22Rv1 (cell line): ENCODE measurements around the gene RNLS.

Experiments
- H3K27ac ChIP-seq: fragments of 450-650 bp; 2 replicates; pipeline ENCODE4 v1.5.1; 2017
- ZFX ChIP-seq: fragments of 450-650 bp; IDR thresholded peaks from 2 replicates; pipeline ENCODE4 v1.6.1; 2017; ENCODE audit warnings: antibody characterized with exemption, borderline replicate concordance
- TF ChIP-seq, protein P1 (sequence below): fragments of 450-650 bp; IDR thresholded peaks from 2 replicates; pipeline ENCODE4 v1.5.1; 2017; ENCODE audit warnings: mild to moderate bottlenecking

Gene RNLS

DNA sequence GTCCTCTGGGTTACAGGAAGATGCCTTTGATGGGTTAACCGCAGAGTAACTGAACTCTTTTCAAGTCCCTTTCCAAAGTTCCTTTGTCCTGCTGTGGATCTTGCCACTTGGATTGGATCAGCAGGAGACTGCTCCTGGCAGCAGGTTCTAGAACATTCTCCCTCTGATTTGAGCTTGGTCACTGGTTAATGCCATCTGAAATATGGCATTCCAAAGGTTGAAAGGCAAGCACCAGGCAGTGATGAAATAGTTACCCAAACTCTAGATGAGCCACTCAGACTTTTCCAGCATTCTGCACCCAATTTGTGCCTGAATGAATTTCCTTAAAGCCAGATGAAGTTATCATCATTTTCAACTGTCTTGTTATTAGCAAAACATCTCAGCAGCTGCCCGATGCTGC, 343.9 kb downstream of the RNLS start:
- H3K27ac ChIP-seq = no peak overlapping the region
- TF ChIP-seq, protein P1, sequence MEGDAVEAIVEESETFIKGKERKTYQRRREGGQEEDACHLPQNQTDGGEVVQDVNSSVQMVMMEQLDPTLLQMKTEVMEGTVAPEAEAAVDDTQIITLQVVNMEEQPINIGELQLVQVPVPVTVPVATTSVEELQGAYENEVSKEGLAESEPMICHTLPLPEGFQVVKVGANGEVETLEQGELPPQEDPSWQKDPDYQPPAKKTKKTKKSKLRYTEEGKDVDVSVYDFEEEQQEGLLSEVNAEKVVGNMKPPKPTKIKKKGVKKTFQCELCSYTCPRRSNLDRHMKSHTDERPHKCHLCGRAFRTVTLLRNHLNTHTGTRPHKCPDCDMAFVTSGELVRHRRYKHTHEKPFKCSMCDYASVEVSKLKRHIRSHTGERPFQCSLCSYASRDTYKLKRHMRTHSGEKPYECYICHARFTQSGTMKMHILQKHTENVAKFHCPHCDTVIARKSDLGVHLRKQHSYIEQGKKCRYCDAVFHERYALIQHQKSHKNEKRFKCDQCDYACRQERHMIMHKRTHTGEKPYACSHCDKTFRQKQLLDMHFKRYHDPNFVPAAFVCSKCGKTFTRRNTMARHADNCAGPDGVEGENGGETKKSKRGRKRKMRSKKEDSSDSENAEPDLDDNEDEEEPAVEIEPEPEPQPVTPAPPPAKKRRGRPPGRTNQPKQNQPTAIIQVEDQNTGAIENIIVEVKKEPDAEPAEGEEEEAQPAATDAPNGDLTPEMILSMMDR = no peak
- no peak for TF ChIP-seq ZFX

DNA sequence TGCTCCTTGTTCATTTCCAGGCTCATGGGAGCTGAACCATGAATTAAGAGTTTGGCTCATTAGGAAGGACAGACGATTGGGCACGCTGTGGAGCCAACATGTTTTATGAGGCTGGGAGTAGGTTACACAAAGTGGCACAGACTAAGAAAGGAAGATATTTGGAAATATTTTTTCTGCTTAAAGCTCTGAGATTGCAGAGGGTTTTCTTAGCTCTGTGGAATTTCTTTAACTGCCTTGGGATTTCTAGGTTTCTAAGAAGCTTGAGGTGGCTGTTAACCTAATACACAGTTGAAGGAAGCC, 344.6 kb downstream of the RNLS start:
- TF ChIP-seq, protein P1 = no peak
- no peak for TF ChIP-seq ZFX
- no peak overlapping the region for H3K27ac ChIP-seq

DNA sequence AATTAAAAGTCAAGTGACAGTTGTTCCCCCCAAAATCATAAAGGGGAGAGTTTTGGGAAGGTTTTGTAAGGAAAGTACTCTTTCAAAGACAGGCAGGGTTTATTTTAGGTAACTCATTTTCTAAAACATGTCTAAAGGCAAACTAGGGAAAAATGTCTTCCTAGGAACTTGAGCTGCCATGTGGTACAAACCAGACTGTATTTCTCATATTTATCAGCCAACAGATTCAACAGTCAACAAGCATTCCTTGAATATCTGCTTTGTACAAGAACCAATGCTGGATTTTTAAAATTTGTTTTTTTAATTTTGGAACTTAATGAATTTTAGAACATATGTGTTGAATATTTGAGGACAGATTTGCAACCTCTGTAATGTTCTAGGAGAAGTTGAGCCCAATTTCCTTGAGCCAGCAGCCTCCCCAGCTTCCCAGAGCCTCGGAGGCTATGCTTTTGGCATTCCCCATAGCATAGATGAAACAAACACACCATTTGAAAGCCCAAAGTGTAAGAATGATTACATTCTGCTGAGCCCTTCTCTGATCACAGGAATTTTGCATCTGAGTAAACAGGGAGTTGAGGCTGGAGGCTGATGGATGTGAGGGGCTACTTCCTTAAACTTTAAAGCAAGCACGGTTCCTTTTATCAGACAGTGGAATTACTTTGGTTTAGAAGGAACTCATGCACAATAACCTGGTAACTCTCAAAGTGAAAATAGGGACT, 345.1 kb downstream of the RNLS start:
- no peak for TF ChIP-seq ZFX
- TF ChIP-seq, protein P1 = no peak
- no peak overlapping the region for H3K27ac ChIP-seq

DNA sequence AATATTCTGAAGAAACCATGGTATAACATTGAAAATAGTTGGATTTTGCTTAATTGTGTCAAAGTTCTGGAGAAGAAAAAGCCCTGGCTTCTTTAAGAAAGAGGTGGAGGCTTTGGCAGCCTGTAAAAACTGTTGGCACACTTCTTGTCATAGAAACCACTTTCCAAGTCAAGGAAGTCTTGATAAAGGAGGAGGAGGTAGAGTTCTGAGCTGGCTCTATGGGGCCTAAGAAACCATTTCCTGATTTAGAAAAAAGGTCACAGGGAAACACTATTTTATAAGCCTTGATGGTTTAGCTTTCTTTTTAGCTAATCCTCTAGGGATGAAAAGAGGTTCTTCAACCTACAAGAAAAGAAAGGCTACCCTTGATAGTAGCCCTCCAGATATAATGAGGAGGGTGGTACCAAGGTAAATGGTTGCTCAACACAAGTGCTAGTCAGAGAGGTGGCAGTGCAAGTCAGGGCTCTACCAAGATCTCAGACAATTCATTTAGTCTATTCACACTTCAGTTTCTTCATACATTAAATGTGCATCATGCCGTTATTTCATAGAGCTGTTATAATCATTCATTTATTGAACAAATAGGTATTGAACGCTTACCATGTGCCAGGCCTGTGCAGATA, 346.9 kb downstream of the RNLS start:
- H3K27ac ChIP-seq = no peak overlapping the region
- TF ChIP-seq ZFX = no peak
- TF ChIP-seq, protein P1 = no peak

DNA sequence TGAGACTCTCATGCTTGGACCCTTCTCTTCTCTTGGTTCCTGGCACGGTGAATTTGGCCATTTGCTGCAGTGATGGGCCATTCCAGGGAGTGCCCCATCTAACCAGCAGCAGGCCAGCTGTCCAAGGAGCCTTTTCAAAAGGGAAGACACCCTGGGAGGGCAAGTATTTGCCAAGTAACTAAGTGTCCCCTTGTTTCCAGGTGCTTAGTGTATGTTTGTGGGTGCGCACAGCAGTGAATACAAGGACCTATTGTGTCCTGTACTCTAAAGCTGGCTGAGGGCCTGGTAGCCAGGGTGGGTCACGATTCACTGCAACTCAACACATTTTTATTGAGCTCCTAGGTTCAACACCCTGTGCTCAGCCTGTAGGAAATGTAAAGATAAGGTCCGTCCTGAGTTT, 348.8 kb downstream of the RNLS start:
- no peak overlapping the region for H3K27ac ChIP-seq
- no peak for TF ChIP-seq ZFX
- TF ChIP-seq, protein P1 = no peak

DNA sequence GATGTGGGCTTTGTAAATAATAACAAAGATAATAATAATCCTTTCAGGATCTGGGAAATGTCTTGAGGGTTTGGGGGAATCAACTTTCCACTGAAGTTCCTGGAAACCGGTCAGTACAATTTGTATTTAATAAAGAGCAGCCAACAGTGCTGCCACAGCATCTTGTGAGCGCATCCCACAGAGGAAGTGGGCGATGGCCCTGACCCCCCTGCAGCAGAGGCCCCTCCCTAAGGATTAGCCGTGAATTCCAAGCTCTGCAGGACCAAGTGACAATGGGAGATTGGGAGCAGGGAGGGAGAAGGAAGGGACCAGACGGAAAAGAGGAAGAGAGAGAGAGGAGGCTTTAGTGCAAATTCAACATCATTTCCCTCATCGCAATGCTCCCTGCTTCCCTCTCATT, 349.2 kb downstream of the RNLS start:
- TF ChIP-seq, protein P1 = no peak
- no peak for TF ChIP-seq ZFX
- no peak overlapping the region for H3K27ac ChIP-seq

DNA sequence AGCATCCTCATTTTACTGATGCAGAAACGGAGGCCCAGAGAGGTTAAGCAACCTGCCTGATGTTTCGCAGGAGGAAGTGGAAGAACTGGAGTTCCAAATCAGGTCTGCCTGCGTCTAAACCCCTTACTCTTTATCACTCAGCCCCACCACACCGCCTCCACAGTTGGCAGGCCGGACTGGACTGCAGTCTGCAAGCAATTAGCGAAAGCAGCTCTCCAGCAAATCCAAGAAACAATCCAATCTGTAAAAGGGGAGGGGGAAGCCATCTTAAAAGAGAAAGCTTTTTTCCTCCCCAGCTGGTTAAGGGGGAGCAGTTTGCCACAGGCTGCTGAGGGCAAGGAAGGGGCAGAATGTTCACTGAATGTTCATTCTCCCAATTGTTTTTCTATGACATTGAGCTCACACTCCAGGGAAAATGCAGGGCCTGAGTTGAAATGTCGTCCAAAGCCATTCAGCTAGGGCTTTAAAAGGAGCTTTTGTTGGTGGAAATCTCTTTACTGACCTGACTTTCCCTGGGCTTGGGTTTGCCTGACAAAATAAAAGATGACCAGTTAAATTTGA, 350.1 kb downstream of the RNLS start:
- TF ChIP-seq ZFX = no peak
- TF ChIP-seq, protein P1 = no peak
- no peak overlapping the region for H3K27ac ChIP-seq
